CD4-positive, alpha-beta T cell (primary cell): Measurements from ENCODE around the gene ZNF367. TPM values are rescaled to one million over a fixed set of nuclear protein-coding genes. Genes with fewer than 3 reads are reported as not detected.
A peak's percentile ranks its signal among the peaks of the same experiment; 100 is the strongest.

ENCODE experiments used
- ATAC-seq: fragments of 200-7000 bp; cut with Tn5 transposase; one replicate; pipeline ENCODE4 v1.10.0; 2022; ENCODE audit warnings: mild to moderate bottlenecking; ENCODE audit not compliant: poor library complexity
- CTCF ChIA-PET: fragments of 350-600 bp; sonication (Branson Sonifier 250); formaldehyde crosslinking; loops from one replicate; lab custom pipeline; 2021; ENCODE audit warnings: antibody characterized with exemption, inconsistent platforms; lab: Charles Lee
- POLR2A ChIA-PET: fragments of 350-600 bp; sonication (Branson Sonifier 250); formaldehyde crosslinking; loops from one replicate; lab custom pipeline; 2021; ENCODE audit warnings: antibody characterized with exemption, inconsistent platforms; lab: Charles Lee
- DNase-seq, 14 experiments: peaks; one replicate each; pipeline ENCODE4 v3.0.0-alpha.2; 2013 to 2020; ENCODE audit warnings: mixed read lengths in 2 of 14
- H3K27ac ChIP-seq, 2 donors: one replicate each; pipeline versions ENCODE4 v1.5.1 to v1.7.0; 2013; ENCODE audit warnings: low read length in 2 of 2, low read depth in 1 of 2, mild to moderate bottlenecking in 1 of 2
- H3K27me3 ChIP-seq, 2 experiments: 1 replicate in 1 of 2; 2 replicates in 1 of 2; pipeline versions ENCODE4 v1.6.1 to v1.7.0; 2013; ENCODE audit warnings: low read length in 2 of 2, control low read depth in 1 of 2, mild to moderate bottlenecking in 1 of 2, moderate library complexity in 1 of 2; ENCODE audit not compliant: insufficient read depth in 2 of 2, control insufficient read depth in 1 of 2
- H3K36me3 ChIP-seq: one replicate; pipeline ENCODE4 v1.6.1; 2013; ENCODE audit warnings: low read length, control low read depth; ENCODE audit not compliant: insufficient read depth
- H3K4me1 ChIP-seq: one replicate; pipeline ENCODE4 v1.6.1; 2013; ENCODE audit warnings: low read length, control low read depth; ENCODE audit not compliant: insufficient read depth
- H3K4me3 ChIP-seq: one replicate; pipeline ENCODE4 v1.5.1; 2013; ENCODE audit warnings: mild to moderate bottlenecking, low read length, moderate library complexity
- H3K9me3 ChIP-seq, 2 experiments: 1 replicate in 1 of 2; 2 replicates in 1 of 2; pipeline versions ENCODE4 v1.6.1 to v1.7.0; 2013; ENCODE audit warnings: low read length in 2 of 2, mild to moderate bottlenecking in 2 of 2, control low read depth in 1 of 2, moderate library complexity in 1 of 2; ENCODE audit not compliant: control insufficient read depth in 1 of 2, insufficient read depth in 1 of 2
- H3K27ac Mint-ChIP-seq: one replicate; pipeline ENCODE4 v1.8.0; 2020; ENCODE audit warnings: mixed read lengths
- H3K27me3 Mint-ChIP-seq: one replicate; pipeline ENCODE4 v1.8.0; 2021; ENCODE audit warnings: mixed read lengths
- H3K36me3 Mint-ChIP-seq: one replicate; pipeline ENCODE4 v1.8.0; 2021; ENCODE audit warnings: low read depth, mixed read lengths
- H3K4me1 Mint-ChIP-seq: one replicate; pipeline ENCODE4 v1.8.0; 2021; ENCODE audit warnings: low read depth, mixed read lengths
- H3K4me3 Mint-ChIP-seq: one replicate; pipeline ENCODE4 v1.8.0; 2020; ENCODE audit warnings: mild to moderate bottlenecking, mixed read lengths
- H3K9me3 Mint-ChIP-seq: one replicate; pipeline ENCODE4 v1.8.0; 2020; ENCODE audit warnings: mixed read lengths
- intact Hi-C, 2 experiments: fragments of 100-400 bp; cut with DNase I in 1 of 2; cut with micrococcal nuclease in 1 of 2; formaldehyde crosslinking; loops; one replicate each; pipeline versions ENCODE4 v1.15.1 to v1.9.0; 2023 to 2025; cut with DNase I, micrococcal nuclease
- total RNA-seq, 174 experiments: library from RNA in 2 of 174; stranded (reverse) in 2 of 174; gene quantifications; one replicate each; pipeline ENCODE4 v1.2.3 and lab custom pipeline; 2021 to 2026
- TF ChIP-seq, protein P1 (sequence below): fragments of 200-600 bp; IDR thresholded peaks from one replicate; pipeline ENCODE4 v1.8.0; 2022; ENCODE audit warnings: antibody characterized with exemption, mild to moderate bottlenecking

ZNF367 gene
- total RNA-seq, 2 experiments from 2014 or later, result 6.5 to 6.7 TPM

DNA sequence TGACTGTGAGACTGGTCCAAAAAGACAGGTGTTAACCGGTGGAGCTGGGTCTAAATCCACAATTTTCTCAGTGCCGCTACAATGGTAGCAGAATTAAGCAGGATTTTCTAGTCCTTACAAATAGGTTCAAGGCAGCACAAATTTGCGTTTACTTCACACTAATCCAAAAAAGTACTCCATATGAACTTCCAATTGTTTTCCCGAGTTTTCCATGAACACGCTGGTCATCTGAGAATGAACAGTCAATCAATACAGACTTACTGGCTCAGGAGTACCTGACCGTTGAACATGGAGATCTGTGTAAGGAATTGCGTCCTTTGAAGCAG lies 35.4 kb downstream of the ZNF367 start:
- Mint-ChIP-seq H3K27me3 (no peaks in the 10 kb centered on the region), H3K4me1 (peaks cover 27% of the 10 kb centered on the region), H3K27ac (peak overlapping the region; percentile 40), H3K36me3 (peaks cover 5% of the 10 kb centered on the region), H3K4me3 (peak overlapping the region; percentile 85), H3K9me3 (no peaks in the 10 kb centered on the region)
- no peaks in the 10 kb centered on the region for H3K9me3 ChIP-seq
- no peak overlapping the region for H3K27ac ChIP-seq
- ATAC-seq (no peak), DNase-seq (no peak)
- POLR2A ChIA-PET, result interaction anchor here (0.7 to 1.7 kb wide), 6 partner anchors 16 to 68 kb away, joined by 3 to 7 read pairs (median 4); partner anchors contain the start of gene ZNF367
- H3K4me3 ChIP-seq, result peak overlapping the region; percentile 54
- CTCF ChIA-PET, result interaction anchor here (0.7 to 1.7 kb wide), 2 partner anchors 9 to 67 kb away, joined by 3 to 4 read pairs; partner anchors contain the start of gene HABP4
- intact Hi-C loops, result loop anchor here (5.0 kb wide), 2 partner anchors 34 to 69 kb away; partner anchors contain the start of genes ZNF367 (in 2 of the 2) and HABP4 (in 1 of the 2)
- TF ChIP-seq, protein P1, sequence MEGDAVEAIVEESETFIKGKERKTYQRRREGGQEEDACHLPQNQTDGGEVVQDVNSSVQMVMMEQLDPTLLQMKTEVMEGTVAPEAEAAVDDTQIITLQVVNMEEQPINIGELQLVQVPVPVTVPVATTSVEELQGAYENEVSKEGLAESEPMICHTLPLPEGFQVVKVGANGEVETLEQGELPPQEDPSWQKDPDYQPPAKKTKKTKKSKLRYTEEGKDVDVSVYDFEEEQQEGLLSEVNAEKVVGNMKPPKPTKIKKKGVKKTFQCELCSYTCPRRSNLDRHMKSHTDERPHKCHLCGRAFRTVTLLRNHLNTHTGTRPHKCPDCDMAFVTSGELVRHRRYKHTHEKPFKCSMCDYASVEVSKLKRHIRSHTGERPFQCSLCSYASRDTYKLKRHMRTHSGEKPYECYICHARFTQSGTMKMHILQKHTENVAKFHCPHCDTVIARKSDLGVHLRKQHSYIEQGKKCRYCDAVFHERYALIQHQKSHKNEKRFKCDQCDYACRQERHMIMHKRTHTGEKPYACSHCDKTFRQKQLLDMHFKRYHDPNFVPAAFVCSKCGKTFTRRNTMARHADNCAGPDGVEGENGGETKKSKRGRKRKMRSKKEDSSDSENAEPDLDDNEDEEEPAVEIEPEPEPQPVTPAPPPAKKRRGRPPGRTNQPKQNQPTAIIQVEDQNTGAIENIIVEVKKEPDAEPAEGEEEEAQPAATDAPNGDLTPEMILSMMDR, result no peak
- no peaks in the 10 kb centered on the region for H3K36me3 ChIP-seq
- no peaks in the 10 kb centered on the region for H3K27me3 ChIP-seq
- peaks cover 28% of the 10 kb centered on the region for H3K4me1 ChIP-seq

DNA sequence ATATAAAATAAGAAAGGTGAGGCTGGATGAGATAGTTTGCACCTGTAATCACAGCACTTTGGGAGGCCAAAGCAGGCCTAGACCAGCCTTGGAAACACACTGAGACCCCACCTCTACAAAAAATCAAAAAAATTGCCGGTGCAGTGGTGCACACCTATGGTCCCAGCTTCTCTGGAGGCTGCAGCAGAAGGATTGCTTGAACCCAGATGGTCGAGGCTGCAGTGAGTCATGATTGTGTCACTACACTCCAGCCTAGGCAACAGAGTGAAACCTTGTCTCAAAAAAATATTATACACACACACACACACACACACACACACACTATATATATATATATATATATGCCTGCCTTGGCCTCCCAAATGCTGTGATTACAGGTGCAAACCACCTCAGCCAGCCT lies 36.0 kb downstream of the ZNF367 start:
- ChIA-PET POLR2A (interaction anchor here (0.7 to 1.7 kb wide), 3 partner anchors 16 to 36 kb away, joined by 3 to 7 read pairs (median 4); partner anchors contain the start of gene ZNF367), CTCF (interaction anchor here (1.7 kb wide), 1 partner anchor 67 kb away, joined by 4 read pairs; the partner anchor contains the start of gene HABP4)
- peaks cover 28% of the 10 kb centered on the region for H3K4me1 ChIP-seq
- H3K27me3 ChIP-seq, result no peaks in the 10 kb centered on the region
- Mint-ChIP-seq H3K4me1 (peaks cover 27% of the 10 kb centered on the region), H3K9me3 (no peaks in the 10 kb centered on the region), H3K36me3 (peaks cover 5% of the 10 kb centered on the region), H3K4me3 (peak overlapping the region; percentile 85), H3K27ac (no peak overlapping the region), H3K27me3 (no peaks in the 10 kb centered on the region)
- H3K27ac ChIP-seq, result no peak overlapping the region
- DNase-seq (peak in 1 of 14 experiments; percentile 23), ATAC-seq (no peak)
- no peaks in the 10 kb centered on the region for H3K36me3 ChIP-seq
- no peaks in the 10 kb centered on the region for H3K9me3 ChIP-seq
- TF ChIP-seq, protein P1, result no peak
- intact Hi-C loops, result loop anchor here (5.0 kb wide), 2 partner anchors 35 to 70 kb away; partner anchors contain the start of genes ZNF367 (in 2 of the 2) and HABP4 (in 1 of the 2)
- no peak overlapping the region for H3K4me3 ChIP-seq

DNA sequence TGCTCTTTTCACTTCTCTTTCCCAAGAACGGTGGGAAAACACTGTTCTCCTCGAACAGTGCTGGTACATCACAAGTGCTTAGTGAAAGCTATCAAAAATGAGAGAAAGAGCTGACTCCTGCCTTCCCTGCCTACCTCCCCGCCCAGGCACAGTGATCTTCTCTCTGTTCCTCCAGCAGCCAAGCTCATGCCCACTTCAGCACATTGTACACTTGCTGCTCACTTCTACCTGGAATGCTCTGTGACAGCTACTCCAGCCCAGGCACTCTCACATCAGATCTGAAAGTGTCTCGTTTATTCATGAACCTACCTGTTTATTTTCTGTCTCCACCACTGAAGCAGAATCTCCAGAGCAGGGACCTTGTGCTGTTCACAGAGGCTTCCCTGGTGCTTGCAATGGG lies 36.5 kb downstream of the ZNF367 start:
- peaks cover 27% of the 10 kb centered on the region for H3K4me1 Mint-ChIP-seq
- H3K4me1 ChIP-seq, result peaks cover 28% of the 10 kb centered on the region
- H3K27me3 Mint-ChIP-seq, result no peaks in the 10 kb centered on the region
- ChIA-PET CTCF (interaction anchor here (0.7 to 1.7 kb wide), 2 partner anchors 68 to 185 kb away, joined by 3 to 4 read pairs; partner anchors contain the start of gene HABP4), POLR2A (no interaction called here)
- intact Hi-C loops, result loop anchor here (5.0 kb wide), 2 partner anchors 36 to 71 kb away; partner anchors contain the start of genes ZNF367 (in 2 of the 2) and HABP4 (in 1 of the 2)
- no peaks in the 10 kb centered on the region for H3K27me3 ChIP-seq
- peaks cover 5% of the 10 kb centered on the region for H3K36me3 Mint-ChIP-seq
- H3K4me3 Mint-ChIP-seq, result peak overlapping the region; percentile 15
- H3K27ac Mint-ChIP-seq, result no peak overlapping the region
- no peak overlapping the region for H3K27ac ChIP-seq
- no peak overlapping the region for H3K4me3 ChIP-seq
- H3K9me3 ChIP-seq, result no peaks in the 10 kb centered on the region
- no peaks in the 10 kb centered on the region for H3K9me3 Mint-ChIP-seq
- TF ChIP-seq, protein P1, result no peak
- ATAC-seq (no peak), DNase-seq (no peak)
- H3K36me3 ChIP-seq, result no peaks in the 10 kb centered on the region
